Measurements from ENCODE around the gene APOD.

Gene APOD

DNA sequence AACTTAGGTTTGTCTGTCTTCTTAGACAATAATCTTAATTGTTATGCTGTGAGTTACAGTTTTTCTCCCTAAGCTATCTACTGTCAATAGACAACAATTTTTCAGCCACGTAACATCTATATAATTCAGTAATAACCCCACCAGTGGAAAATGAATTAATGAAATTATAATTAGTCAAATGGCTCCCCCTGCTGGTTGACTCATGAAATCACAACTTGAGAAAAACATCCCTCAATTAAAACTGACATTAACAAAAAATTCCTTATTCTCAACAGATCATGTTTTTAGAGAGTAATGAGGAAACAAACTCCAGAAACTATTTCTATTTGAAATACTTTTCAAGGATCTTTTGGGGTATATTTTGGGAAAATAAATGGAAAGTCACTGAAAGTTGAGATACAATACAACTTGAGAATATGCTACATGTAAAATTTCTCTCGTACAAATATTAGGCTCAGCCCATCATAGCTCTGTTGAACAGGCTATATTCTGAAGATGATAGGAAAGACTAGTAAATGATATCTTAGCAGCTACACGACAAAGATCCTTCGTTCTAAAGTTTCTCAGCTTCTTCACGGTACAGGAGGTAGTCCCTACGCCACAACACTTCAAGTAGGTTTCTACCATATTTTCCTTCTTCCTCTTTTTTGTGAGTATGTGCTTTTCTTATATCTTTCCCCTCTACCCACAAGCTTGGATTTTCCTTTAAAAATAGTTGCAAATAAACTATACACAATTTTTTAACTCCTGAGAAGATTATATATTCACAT lies 61.3 kb downstream of the APOD start:
- DNase-seq, result peak; percentile 54
